ENCODE data around the gene TRMT5. TPM values are rescaled to one million over a fixed set of nuclear protein-coding genes. Genes with fewer than 3 reads are reported as not detected.

The TRMT5 gene
- total and polyA plus RNA-seq, 2 of the 8 experiments (the other 6 are each of a cell fraction or from before 2014, with no cell fraction given): 4.3 to 24.2 TPM

DNA sequence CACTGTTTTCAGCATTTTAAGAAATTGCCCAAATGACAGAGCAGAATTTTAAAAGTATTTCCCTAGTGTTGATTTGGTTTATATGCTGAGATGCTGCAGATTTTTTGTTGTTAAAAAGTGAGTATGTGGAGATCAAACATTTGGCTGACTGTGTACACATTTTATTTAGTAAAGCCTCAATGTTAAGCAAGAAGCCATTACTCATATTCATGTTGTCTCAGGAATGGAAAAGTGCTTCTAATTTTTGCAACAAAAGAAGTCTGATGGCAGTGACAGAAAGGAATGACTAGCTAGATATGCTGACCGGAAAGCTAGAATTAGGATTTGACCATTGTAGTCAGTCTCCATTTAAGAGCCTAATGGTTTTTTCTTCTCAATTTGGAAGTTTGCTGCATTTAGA, 22.7 kb upstream of the TRMT5 start (continued):
- TF ChIP-seq GTF2F1 (IDR thresholded peaks at IDR 0.05; ENCODE audit: borderline replicate concordance, low read depth, low read length) (no peak), BACH1 (IDR thresholded peaks at IDR 0.05; ENCODE audit: low read length) (no peak), ASH2L (IDR thresholded peaks at IDR 0.05; ENCODE audit: low read length) (no peak), TBP (IDR thresholded peaks at IDR 0.05; ENCODE audit: low read depth, low read length) (no peak), HDAC2 (IDR thresholded peaks at IDR 0.05; ENCODE audit: borderline replicate concordance in 1 of 2, low read depth in 2 of 2, low read length in 2 of 2) (no peak), POU5F1 (IDR thresholded peaks at IDR 0.05; ENCODE audit: low read depth, low read length) (no peak), JUN (IDR thresholded peaks at IDR 0.05; ENCODE audit: low read depth, low read length) (no peak), SIN3A (conservative IDR thresholded peaks at IDR 0.05 in 1 of 2, IDR thresholded peaks at IDR 0.05 in 1 of 2; ENCODE audit: low read depth in 1 of 2, low read length in 2 of 2) (no peak), YY1 (IDR thresholded peaks at IDR 0.05; ENCODE audit: low read depth, low read length) (no peak), CBX8 (IDR thresholded peaks at IDR 0.05; ENCODE audit: borderline replicate concordance, low read depth, low read length) (no peak), CEBPB (IDR thresholded peaks at IDR 0.05; ENCODE audit: low read depth, low read length) (no peak), RXRA (IDR thresholded peaks at IDR 0.05; ENCODE audit: insufficient read depth, low read depth, low read length) (no peak)
- TF ChIP-seq, protein P1, sequence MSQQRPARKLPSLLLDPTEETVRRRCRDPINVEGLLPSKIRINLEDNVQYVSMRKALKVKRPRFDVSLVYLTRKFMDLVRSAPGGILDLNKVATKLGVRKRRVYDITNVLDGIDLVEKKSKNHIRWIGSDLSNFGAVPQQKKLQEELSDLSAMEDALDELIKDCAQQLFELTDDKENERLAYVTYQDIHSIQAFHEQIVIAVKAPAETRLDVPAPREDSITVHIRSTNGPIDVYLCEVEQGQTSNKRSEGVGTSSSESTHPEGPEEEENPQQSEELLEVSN (IDR thresholded peaks at IDR 0.05): no peak
- TF ChIP-seq, protein P2, sequence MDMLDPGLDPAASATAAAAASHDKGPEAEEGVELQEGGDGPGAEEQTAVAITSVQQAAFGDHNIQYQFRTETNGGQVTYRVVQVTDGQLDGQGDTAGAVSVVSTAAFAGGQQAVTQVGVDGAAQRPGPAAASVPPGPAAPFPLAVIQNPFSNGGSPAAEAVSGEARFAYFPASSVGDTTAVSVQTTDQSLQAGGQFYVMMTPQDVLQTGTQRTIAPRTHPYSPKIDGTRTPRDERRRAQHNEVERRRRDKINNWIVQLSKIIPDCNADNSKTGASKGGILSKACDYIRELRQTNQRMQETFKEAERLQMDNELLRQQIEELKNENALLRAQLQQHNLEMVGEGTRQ (IDR thresholded peaks at IDR 0.05; ENCODE audit: low read length): no peak
